AG09309 (cell line): ENCODE results near the gene ZFR.
"Not testable (repeated sequence)": the region's sequence is repeated elsewhere in the genome, so short reads cannot be mapped to it uniquely, and the experiment has no call there.

ENCODE experiments used
- DNase-seq: peaks from one replicate; pipeline ENCODE4 v3.0.0-alpha.2; 2010; ENCODE audit warnings: low read depth
- H3K4me3 ChIP-seq: 2 replicates; pipeline ENCODE4 v1.5.1; 2011; ENCODE audit warnings: mild to moderate bottlenecking, low read depth, low read length, moderate library complexity; ENCODE audit not compliant: control insufficient read depth
- TF ChIP-seq, protein P1 (sequence below): IDR thresholded peaks from 2 replicates; pipeline ENCODE4 v1.5.1; 2011; ENCODE audit warnings: mild to moderate bottlenecking, low read depth, low read length, inconsistent platforms; ENCODE audit not compliant: insufficient read depth, control insufficient read depth; ENCODE audit errors: missing control alignments

Gene ZFR

DNA sequence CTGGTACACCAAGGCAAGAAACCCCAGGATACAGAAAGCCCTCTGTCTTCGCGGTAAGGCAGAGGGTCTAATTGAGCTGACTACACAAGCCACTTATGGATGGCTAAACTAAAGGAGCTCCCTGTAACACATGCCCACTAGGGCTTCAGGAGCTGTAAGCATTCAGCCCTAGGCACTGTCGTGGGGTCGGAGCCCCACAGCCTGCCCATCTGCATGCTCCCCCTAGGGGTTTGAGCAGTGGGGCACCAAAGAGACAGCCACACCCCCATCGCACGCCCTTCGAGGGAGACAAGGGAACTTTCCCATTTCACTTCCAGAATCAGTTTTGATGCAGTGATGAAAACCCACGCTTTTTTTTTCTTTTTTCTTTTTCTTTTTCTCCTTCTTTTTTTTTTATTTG, 120.8 kb downstream of the ZFR start:
- no peak for DNase-seq
- TF ChIP-seq, protein P1, sequence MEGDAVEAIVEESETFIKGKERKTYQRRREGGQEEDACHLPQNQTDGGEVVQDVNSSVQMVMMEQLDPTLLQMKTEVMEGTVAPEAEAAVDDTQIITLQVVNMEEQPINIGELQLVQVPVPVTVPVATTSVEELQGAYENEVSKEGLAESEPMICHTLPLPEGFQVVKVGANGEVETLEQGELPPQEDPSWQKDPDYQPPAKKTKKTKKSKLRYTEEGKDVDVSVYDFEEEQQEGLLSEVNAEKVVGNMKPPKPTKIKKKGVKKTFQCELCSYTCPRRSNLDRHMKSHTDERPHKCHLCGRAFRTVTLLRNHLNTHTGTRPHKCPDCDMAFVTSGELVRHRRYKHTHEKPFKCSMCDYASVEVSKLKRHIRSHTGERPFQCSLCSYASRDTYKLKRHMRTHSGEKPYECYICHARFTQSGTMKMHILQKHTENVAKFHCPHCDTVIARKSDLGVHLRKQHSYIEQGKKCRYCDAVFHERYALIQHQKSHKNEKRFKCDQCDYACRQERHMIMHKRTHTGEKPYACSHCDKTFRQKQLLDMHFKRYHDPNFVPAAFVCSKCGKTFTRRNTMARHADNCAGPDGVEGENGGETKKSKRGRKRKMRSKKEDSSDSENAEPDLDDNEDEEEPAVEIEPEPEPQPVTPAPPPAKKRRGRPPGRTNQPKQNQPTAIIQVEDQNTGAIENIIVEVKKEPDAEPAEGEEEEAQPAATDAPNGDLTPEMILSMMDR = no peak
- H3K4me3 ChIP-seq = no peak overlapping the region

- H3K4me3 ChIP-seq = no peak overlapping the region
- TF ChIP-seq, protein P1 = no peak
Measured at GRCh38 chr5:32322882-32323281, 121.7 kb downstream of the ZFR start.

GRCh38 chr5:32321787-32322186, 122.8 kb downstream of the ZFR start:
- not testable (repeated sequence) for H3K4me3 ChIP-seq, DNase-seq

More at GRCh38 chr5:32322882-32323281, 121.7 kb downstream of the ZFR start:
- no peak for DNase-seq

DNA sequence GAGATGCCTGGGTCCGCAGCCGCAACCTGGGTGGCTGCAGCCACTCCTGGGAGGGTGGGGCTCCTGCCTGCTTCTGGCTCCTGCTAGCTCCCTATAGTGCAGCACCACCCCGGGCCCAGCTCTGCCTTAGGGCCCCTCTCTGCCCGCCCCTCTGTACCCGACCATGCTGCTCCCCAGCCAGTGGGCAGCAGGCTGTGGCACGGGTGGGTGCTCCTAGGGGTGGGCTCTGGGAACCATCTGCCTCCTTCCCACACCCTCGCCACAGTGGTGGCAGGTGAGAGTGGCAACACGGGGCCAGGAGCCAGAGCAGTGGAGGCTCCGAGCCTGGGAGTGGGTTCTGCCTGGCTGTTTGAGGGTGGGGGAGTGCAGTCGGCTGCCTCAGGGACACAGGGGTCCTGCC, 124.0 kb downstream of the ZFR start:
- TF ChIP-seq, protein P1 = no peak
- no peak for DNase-seq

DNA sequence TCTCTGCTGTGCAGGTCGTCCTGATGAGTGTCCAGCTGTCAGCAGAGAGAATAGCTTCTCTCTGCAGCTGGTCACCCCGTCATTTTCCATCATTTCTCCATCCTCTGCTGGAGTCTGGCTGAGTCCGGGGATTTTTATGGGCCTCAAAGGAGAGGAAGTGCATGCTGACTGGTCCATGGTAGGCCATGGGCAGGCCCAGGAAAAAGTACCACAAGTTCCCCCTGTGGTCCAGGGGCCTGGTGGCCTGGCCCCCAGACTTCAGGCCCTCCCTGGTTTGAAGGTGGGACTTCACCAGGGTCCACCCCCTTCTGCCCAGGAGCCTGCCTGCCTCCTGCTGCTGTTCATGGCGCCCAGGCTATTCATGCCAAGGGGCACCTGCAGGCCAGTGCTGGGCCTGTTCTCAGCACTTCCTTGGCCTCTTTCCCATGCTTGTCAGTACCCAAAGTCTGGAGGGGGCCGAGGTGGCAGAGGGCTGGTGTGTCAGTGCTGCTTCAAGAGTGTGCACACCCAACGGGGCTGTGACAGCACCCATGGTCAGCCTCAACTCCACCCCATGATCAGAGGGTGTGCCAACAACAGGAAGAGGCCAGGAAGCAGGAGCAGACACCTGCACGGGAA, 124.5 kb downstream of the ZFR start:
- no peak for DNase-seq
- no peak overlapping the region for H3K4me3 ChIP-seq
- TF ChIP-seq, protein P1 = no peak

More for the DNA sequence above, 124.0 kb downstream of the ZFR start:
- no peak overlapping the region for H3K4me3 ChIP-seq

- DNase-seq = no peak
- no peak overlapping the region for H3K4me3 ChIP-seq
- TF ChIP-seq, protein P1 = no peak
Measured at GRCh38 chr5:32319392-32319791, 125.1 kb downstream of the ZFR start.

DNA sequence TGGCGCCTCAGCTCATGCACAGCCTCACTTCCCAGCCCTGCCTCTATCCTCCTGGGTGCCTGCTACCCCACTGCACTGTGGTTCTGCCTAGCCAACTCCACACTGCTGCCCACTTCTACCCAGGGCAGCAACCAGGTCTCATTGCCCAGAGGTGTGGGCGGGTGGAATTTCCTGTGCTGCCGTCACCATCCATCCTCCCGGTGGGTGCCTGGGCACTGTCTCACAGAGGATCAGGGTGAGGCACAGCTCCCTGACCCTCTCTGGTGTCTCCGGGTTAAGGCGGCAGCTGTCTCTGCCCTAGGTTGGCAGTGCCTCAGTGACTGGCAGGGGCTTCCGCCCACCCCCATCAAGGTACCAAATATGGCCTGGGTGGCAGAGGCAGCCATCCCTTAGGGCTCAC, 127.5 kb downstream of the ZFR start:
- TF ChIP-seq, protein P1 = no peak
- H3K4me3 ChIP-seq = no peak overlapping the region
- DNase-seq = no peak
